Breast epithelium (tissue), 4 donors: ENCODE measurements around the gene TPSAB1. TPM values are rescaled to one million over a fixed set of nuclear protein-coding genes. Genes with fewer than 3 reads are reported as not detected.

ENCODE experiments used
- DNase-seq, 2 donors: peaks; one replicate each; pipeline ENCODE4 v3.0.0-alpha.2; 2019; ENCODE audit warnings: low spot score in 2 of 2
- H3K27ac ChIP-seq, 2 donors: fragments of 200-600 bp; sonication (generic) in 1 of 2; one replicate each; pipeline ENCODE4 v1.5.1; 2016 to 2019; ENCODE audit warnings: mild to moderate bottlenecking in 1 of 2
- H3K27me3 ChIP-seq, 2 donors: fragments of 200-600 bp; sonication (generic) in 1 of 2; one replicate each; pipeline versions ENCODE4 v1.5.1 to v1.6.0; 2017 to 2019; ENCODE audit warnings: control low read depth in 1 of 2, mild to moderate bottlenecking in 1 of 2
- H3K36me3 ChIP-seq: fragments of 200-600 bp; one replicate; pipeline ENCODE4 v1.5.1; 2019
- H3K4me1 ChIP-seq, 2 donors: fragments of 200-600 bp; sonication (generic); one replicate each; pipeline ENCODE4 v1.5.1; 2016 to 2019; ENCODE audit warnings: control low read depth in 1 of 2
- H3K4me3 ChIP-seq, 3 donors: fragments of 200-600 bp; sonication (generic); 1 replicate in 2 of 3; 2 replicates in 1 of 3; pipeline ENCODE4 v1.5.1; 2016 to 2019; ENCODE audit warnings: mild to moderate bottlenecking in 3 of 3, moderate library complexity in 2 of 3
- H3K9me3 ChIP-seq, 2 donors: fragments of 200-600 bp; sonication (generic) in 1 of 2; one replicate each; pipeline ENCODE4 v1.5.1; 2016 to 2019; ENCODE audit warnings: control low read depth in 1 of 2
- POLR2A ChIP-seq: fragments of 450-650 bp; IDR thresholded peaks from one replicate; pipeline ENCODE4 v1.6.1; 2016; ENCODE audit warnings: antibody characterized with exemption, mild to moderate bottlenecking, moderate library complexity
- POLR2AphosphoS5 ChIP-seq, 3 donors: sonication (generic); formaldehyde crosslinking; IDR thresholded peaks; one replicate each; pipeline ENCODE4 v1.6.1; 2017; ENCODE audit warnings: antibody characterized with exemption in 3 of 3
- intact Hi-C: fragments of 100-400 bp; cut with DNase I; formaldehyde crosslinking; loops from one replicate; pipeline ENCODE4 v1.15.1; 2023; ENCODE audit warnings: low total_unique reads
- total RNA-seq, 3 donors: library from RNA; depleted of rRNA; stranded (reverse); fragments of >200 nt; gene quantifications; one replicate each; pipeline ENCODE4 v1.1.0, GENCODE V29; 2016
- TF ChIP-seq, protein P1 (sequence below), 3 donors: fragments of 450-650 bp; IDR thresholded peaks; one replicate each; pipeline ENCODE4 v1.5.1; 2016 to 2017; ENCODE audit warnings: antibody characterized with exemption in 3 of 3, mild to moderate bottlenecking in 3 of 3, moderate library complexity in 3 of 3

Gene TPSAB1
- total RNA-seq, 3 donors from 2014 or later = 5.9 to 156 (median 19.8) TPM

DNA sequence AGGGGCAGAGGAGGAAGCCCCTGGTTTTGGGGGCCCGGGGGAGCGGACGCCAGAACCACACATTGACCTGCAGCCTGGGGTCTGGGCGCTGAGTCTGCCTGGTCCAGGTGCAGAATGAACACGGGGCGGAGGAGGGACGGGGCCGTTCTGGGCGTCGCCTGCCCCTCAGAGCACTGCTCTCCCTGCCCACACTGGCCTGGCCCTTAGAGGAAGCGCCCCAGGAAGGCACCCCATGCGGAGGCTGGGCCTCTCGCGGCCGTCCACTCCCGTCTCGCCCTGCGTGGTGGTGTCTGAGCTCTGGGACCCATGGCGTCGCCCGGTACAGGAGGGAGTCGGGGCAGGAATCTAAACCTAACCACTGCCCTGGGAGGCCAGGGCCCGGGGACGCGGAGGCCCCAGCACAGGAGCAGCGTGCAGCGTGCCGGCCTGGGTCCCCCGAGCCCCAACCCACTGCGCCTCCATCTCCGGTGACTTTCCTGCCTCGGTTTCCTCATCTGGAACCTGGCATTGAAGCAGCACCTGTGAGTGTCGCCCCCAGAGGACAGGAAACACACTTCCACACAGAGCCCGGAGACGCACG, 19.7 kb downstream of the TPSAB1 start:
- peaks cover 0 to 8% of the 10 kb centered on the region in 2 donors for H3K4me1 ChIP-seq
- no peak for TF ChIP-seq POLR2A
- TF ChIP-seq, protein P1, sequence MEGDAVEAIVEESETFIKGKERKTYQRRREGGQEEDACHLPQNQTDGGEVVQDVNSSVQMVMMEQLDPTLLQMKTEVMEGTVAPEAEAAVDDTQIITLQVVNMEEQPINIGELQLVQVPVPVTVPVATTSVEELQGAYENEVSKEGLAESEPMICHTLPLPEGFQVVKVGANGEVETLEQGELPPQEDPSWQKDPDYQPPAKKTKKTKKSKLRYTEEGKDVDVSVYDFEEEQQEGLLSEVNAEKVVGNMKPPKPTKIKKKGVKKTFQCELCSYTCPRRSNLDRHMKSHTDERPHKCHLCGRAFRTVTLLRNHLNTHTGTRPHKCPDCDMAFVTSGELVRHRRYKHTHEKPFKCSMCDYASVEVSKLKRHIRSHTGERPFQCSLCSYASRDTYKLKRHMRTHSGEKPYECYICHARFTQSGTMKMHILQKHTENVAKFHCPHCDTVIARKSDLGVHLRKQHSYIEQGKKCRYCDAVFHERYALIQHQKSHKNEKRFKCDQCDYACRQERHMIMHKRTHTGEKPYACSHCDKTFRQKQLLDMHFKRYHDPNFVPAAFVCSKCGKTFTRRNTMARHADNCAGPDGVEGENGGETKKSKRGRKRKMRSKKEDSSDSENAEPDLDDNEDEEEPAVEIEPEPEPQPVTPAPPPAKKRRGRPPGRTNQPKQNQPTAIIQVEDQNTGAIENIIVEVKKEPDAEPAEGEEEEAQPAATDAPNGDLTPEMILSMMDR (IDR thresholded peaks at IDR 0.05) = no peak
- TF ChIP-seq POLR2AphosphoS5 (IDR thresholded peaks at IDR 0.05) = no peak
- no peaks in the 10 kb centered on the region for H3K36me3 ChIP-seq
- no peak overlapping the region for H3K4me3 ChIP-seq
- H3K27me3 ChIP-seq = peaks cover 0 to 78% of the 10 kb centered on the region in 2 donors
- no peak overlapping the region for H3K27ac ChIP-seq
- intact Hi-C loops = no loop called here
- no peak for DNase-seq
- H3K9me3 ChIP-seq = no peaks in the 10 kb centered on the region

DNA sequence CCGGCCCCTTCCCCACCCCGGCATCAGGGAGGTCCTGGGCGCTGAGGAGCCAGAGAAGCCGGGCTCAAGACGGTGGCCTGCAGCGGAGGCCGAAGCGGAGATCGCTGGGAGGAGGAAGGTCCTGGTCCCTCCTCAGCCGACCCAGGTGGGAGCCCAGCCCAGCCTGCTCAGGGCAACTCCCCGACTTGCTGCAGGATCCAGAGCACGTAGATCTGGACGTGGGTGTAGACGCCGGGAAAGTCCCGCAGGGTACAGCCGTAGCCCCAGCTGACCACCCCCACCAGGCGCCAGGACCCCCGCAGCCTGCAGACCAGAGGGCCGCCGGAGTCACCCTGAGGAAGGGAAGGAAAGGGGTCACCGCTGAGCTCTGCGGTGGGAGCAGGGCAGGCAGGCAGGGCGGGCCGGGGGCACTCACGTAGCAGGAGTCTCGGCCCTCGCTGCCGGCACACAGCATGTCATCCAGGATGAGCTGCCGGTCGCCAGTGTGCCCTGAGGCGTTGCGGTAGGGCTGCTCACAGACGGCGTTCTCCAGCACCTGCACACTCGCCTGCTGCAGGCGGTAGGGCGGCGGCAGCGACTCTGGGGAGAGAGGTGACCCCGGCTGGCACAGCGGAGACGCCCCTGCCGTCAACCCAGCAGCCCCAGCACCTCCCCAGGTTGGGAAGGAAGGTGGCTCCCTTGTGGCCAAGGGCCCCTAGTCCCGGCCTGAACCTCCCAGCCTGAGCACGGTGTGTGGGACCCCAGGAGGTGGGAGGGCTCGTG, 20.8 kb downstream of the TPSAB1 start:
- Histone ChIP-seq H3K4me3 (no peak overlapping the region), H3K27ac (no peak overlapping the region), H3K9me3 (no peaks in the 10 kb centered on the region), H3K4me1 (peaks cover 0 to 8% of the 10 kb centered on the region in 2 donors), H3K36me3 (no peaks in the 10 kb centered on the region), H3K27me3 (peaks cover 0 to 81% of the 10 kb centered on the region in 2 donors)
- no peak for TF ChIP-seq POLR2AphosphoS5 (IDR thresholded peaks at IDR 0.05)
- no peak for TF ChIP-seq POLR2A
- TF ChIP-seq, protein P1 (IDR thresholded peaks at IDR 0.05) = no peak
- intact Hi-C loops = no loop called here
- DNase-seq = no peak

DNA sequence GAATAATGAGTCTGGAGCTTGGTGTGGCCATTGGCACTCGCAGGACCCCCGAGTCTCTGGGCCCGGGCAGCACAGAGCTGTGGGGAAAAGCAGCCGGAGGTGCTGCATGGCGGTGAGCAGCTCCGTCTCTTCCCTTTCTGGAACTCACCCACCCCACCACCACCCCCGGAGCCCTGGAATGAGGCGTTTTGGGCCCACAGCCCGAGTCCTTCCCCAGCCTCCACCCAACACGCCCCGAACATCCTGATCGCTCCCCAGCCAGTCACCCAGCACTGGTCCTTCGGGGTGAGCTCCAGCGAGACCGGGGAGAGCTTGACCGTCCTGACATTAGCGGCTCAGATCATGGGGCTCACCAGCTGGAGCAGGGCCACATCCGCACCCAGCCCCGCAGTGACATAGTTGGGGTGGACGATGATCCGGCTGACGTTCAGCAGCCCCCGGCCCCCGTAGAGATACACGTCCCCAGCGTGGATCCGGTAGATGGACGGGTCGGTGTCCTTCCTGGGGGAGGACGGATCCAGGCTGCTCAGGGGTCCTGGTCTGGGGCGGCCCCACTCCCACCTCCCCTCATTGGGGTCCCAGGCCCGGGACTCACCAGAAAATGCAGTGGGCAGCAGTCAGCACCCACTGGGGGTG, 21.8 kb downstream of the TPSAB1 start:
- DNase-seq = no peak
- H3K27ac ChIP-seq = no peak overlapping the region
- peaks cover 0 to 3% of the 10 kb centered on the region in 2 donors for H3K9me3 ChIP-seq
- TF ChIP-seq POLR2AphosphoS5 (IDR thresholded peaks at IDR 0.05) = no peak
- TF ChIP-seq, protein P1 (IDR thresholded peaks at IDR 0.05) = no peak
- no peak for TF ChIP-seq POLR2A
- intact Hi-C loops = no loop called here
- H3K4me1 ChIP-seq = peaks cover 0 to 8% of the 10 kb centered on the region in 2 donors
- no peak overlapping the region for H3K4me3 ChIP-seq
- H3K36me3 ChIP-seq = no peaks in the 10 kb centered on the region
- peaks cover 0 to 76% of the 10 kb centered on the region in 2 donors for H3K27me3 ChIP-seq

DNA sequence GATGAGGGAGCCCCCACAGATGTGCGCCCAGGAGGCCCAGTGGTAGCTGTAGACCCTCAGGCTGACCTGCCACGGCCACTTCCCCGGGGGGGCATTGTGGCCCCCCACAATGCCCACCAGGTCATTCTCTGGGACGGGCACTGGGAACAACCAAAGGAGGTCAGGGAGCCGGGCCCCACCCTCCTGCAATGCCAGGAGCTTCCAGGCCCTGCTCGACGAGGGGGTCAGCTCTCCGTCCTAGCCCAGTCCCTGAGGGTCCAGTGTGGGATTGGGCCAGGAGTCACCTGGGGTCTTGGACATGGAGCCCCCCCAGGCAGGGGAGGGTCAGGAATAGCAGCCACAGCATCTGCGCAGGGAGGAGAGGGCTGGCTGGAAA, 22.3 kb downstream of the TPSAB1 start:
- Histone ChIP-seq H3K4me3 (no peak overlapping the region), H3K9me3 (peaks cover 0 to 3% of the 10 kb centered on the region in 2 donors), H3K36me3 (no peaks in the 10 kb centered on the region), H3K4me1 (peaks cover 0 to 8% of the 10 kb centered on the region in 2 donors), H3K27me3 (peaks cover 0 to 71% of the 10 kb centered on the region in 2 donors), H3K27ac (no peak overlapping the region)
- TF ChIP-seq POLR2AphosphoS5 (IDR thresholded peaks at IDR 0.05) = no peak
- no peak for TF ChIP-seq POLR2A
- TF ChIP-seq, protein P1 (IDR thresholded peaks at IDR 0.05) = no peak
- intact Hi-C loops = no loop called here
- DNase-seq = no peak
